ENCODE results near the gene TEX52. TPM values are rescaled to one million over a fixed set of nuclear protein-coding genes. Genes with fewer than 3 reads are reported as not detected.

Gene TEX52
- total RNA-seq: under 1 TPM in 1 of 2 experiments, not detected in 1; 0.20 TPM

DNA sequence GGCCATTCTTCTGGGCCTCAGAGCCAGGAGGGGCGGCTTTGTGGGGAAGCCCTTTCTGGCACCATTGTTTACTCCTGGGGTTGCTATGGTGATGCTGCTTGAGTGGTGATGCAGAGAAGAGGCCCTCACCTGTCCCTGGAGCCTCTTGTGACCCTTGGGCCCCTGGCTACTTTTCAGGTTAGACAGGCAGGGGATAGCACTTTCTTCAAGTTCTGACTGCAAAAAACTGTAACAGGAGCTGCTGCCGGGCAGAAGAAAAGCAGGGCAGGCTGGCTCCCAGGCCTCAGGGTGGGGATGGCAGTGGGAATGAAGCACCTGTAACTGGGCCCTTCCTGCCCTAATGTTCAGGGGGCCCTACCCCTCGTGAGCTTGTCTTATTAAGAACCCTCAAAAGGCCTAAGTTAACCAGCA lies at the start of gene TEX52:
TEX52 (minus strand) TSS at position 19 of the 411 bp plus-strand sequence; CDS start at position 6, 13 bp downstream.
- CTCF ChIA-PET: interaction anchor here (1.5 kb wide), 1 partner anchor 21 kb away, joined by 4 read pairs; no protein-coding TSS in a partner anchor
- H3K9me3 Mint-ChIP-seq: no peaks in the 10 kb centered on the region

DNA sequence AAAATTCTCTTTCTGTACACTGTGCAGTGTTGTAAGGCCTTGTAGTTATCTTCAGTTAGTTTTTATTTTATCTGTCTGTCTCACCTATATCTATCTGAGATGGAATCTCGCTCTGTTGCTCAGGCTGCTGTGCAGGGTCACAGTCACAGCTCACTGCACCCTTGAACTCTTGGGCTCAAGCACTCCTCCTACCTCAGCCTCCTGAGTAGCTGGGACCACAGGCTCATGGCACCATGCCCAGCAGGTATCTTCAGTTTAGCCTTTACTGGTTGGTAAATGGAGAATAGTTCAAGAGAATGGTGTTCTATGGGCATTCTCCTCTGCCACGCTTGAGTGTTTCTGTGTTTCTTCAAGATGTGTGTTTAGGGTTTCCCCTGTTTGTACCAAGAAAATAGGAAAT lies 47.4 kb upstream of the TEX52 start:
- H3K36me3 Mint-ChIP-seq (ENCODE audit: low read depth): no peaks in the 10 kb centered on the region
- no peaks in the 10 kb centered on the region for H3K4me1 Mint-ChIP-seq
- H3K27ac Mint-ChIP-seq: no peak overlapping the region
- ChIA-PET POLR2A (no interaction called here), CTCF (no interaction called here)
- no peaks in the 10 kb centered on the region for H3K27me3 Mint-ChIP-seq
- no peak for DNase-seq
- no peaks in the 10 kb centered on the region for H3K9me3 Mint-ChIP-seq
- H3K4me3 Mint-ChIP-seq: no peak overlapping the region

More for the DNA sequence above, at the start of gene TEX52:
- Mint-ChIP-seq H3K27ac (no peak within 1 kb of the TSS), H3K27me3 (no peaks in the 10 kb centered on the region), H3K4me1 (no peaks in the 10 kb centered on the region), H3K36me3 (ENCODE audit: low read depth) (peaks cover 34% of the 10 kb centered on the region), H3K4me3 (no peak within 1 kb of the TSS)
- POLR2A ChIA-PET: interaction anchor here (0.9 to 3.0 kb wide), 6 partner anchors 8 to 166 kb away, joined by 3 to 10 read pairs (median 4); partner anchors contain the start of genes FOXM1 and RHNO1
- no peak for DNase-seq

DNA sequence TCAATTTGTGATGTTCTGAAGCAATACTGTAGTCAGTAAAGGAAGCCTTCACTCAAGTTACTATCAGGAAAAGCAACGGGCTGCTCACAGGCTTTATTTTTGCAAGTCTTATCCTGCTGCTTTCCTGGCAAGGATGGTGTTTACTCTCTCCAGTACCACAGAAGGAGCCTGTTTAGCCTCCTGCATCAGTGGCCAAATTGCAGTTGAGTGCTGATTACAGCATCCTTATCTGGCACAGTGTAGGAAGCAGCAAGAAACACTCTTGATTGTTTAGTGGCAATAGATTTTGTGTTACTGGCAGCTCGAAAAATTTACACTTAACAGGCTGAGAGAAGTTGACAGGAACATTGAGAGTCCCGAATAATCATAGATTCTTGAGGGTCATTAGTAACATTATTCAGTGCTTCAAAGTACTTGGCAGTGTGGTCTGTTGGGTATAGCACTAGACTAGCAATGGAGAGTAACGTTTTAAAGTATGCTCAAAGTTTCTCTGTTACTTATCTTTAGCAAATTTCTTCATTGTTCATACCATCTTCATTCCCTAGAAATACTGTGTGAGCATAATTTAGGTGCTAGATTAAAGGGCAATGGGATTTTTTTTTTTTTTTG lies 45.5 kb upstream of the TEX52 start:
- Mint-ChIP-seq H3K27me3 (no peaks in the 10 kb centered on the region), H3K36me3 (ENCODE audit: low read depth) (no peaks in the 10 kb centered on the region), H3K4me3 (no peak overlapping the region), H3K4me1 (no peaks in the 10 kb centered on the region), H3K27ac (no peak overlapping the region), H3K9me3 (no peaks in the 10 kb centered on the region)
- ChIA-PET POLR2A (no interaction called here), CTCF (interaction anchor here (0.6 kb wide), 1 partner anchor 17 kb away, joined by 4 read pairs; no protein-coding TSS in a partner anchor)
- DNase-seq: no peak

DNA sequence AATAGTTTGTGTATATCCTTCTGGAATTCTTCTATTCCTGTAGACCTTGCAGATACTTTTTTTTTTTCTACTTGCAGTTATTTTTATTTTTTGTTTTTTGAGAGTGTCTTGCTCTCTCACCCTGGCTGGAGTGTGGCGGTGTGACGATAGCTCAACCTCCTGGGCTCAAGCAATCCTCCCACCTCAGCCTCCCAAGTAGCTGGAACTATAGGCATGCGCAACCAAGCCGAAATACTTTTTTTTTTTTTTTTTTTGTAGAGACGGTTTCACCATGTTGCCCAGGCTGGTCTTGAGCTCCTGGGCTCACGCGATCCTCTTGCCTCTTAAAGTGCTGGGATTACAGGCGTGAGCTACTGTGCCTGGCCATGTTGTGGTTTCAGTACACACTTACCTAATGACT lies 43.8 kb upstream of the TEX52 start:
- Mint-ChIP-seq H3K4me1 (no peaks in the 10 kb centered on the region), H3K27me3 (no peaks in the 10 kb centered on the region), H3K9me3 (no peaks in the 10 kb centered on the region), H3K4me3 (no peak overlapping the region), H3K36me3 (ENCODE audit: low read depth) (no peaks in the 10 kb centered on the region), H3K27ac (no peak overlapping the region)
- ChIA-PET CTCF (no interaction called here), POLR2A (no interaction called here)
- DNase-seq: no peak

DNA sequence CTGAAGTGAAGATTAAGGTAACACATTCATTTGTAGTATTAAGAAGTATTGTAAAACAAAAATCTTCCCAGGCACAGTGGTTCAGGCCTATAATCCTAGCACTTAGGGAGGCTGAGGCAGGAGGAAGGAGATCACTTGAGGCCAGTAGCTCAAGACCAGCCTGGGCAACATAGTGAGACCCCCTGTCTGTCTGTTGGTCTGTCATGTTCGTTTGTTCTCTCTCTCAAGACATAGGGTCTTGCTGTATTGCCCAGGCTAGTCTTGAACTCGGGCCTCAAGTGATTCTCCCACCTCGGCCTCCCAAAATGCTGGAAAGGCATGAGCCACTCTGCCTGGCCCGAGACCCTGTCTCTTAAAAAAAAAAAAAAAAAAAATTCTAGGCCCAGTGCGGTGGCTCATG lies 40.6 kb upstream of the TEX52 start:
- ChIA-PET CTCF (no interaction called here), POLR2A (interaction anchor here (0.6 kb wide), 1 partner anchor 18 kb away, joined by 3 read pairs; no protein-coding TSS in a partner anchor)
- H3K36me3 Mint-ChIP-seq (ENCODE audit: low read depth): no peaks in the 10 kb centered on the region
- DNase-seq: no peak
- no peaks in the 10 kb centered on the region for H3K9me3 Mint-ChIP-seq
- H3K4me1 Mint-ChIP-seq: peaks cover 4% of the 10 kb centered on the region
- no peak overlapping the region for H3K27ac Mint-ChIP-seq
- H3K27me3 Mint-ChIP-seq: no peaks in the 10 kb centered on the region
- H3K4me3 Mint-ChIP-seq: no peak overlapping the region

DNA sequence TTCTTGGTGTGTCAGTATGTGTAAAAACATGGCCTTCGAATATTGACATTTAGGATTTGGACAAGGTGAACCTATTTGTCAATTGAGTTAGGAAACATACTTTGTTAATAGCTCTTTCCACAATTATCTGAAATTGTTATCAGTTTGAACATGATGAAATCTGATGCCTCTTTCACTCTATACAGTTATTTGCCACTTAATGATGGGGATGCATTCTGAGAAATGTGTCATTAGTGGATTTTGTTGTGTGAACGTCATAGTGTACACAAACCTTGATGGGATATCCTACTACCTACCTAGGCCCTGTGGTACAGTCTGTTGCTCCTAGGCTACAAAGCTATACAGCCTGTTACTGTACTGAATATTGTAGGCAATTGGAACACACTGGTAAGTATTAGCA lies 38.7 kb upstream of the TEX52 start:
- Mint-ChIP-seq H3K9me3 (no peaks in the 10 kb centered on the region), H3K27me3 (no peaks in the 10 kb centered on the region), H3K36me3 (ENCODE audit: low read depth) (peaks cover 2% of the 10 kb centered on the region), H3K27ac (no peak overlapping the region), H3K4me1 (peaks cover 17% of the 10 kb centered on the region), H3K4me3 (no peak overlapping the region)
- CTCF ChIA-PET: interaction anchor here (0.5 kb wide), 1 partner anchor 21 kb away, joined by 3 read pairs; no protein-coding TSS in a partner anchor
- POLR2A ChIA-PET: no interaction called here
- no peak for DNase-seq

DNA sequence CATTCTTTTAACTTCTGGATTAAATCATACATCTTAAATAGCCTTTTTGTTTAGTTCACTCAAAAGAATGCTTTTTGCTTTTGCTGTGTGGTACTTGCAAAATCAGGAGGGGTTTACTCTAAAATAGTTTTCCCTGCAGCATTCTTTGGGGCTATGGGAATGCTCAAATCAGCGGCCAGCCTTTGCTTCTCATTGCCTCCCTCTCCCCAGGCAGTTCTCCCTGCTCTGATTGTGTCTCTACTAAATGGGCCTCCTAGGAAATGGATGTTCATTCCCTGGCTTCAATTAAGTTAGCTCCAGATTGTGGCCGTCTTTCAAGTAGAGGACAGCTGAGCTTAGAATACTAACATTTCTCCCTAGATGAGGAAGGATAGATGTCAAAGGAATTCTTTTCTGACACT lies 38.2 kb upstream of the TEX52 start:
- Mint-ChIP-seq H3K36me3 (ENCODE audit: low read depth) (peaks cover 2% of the 10 kb centered on the region), H3K4me3 (no peak overlapping the region), H3K27me3 (no peaks in the 10 kb centered on the region), H3K27ac (no peak overlapping the region), H3K9me3 (no peaks in the 10 kb centered on the region), H3K4me1 (peaks cover 22% of the 10 kb centered on the region)
- POLR2A ChIA-PET: no interaction called here
- DNase-seq: no peak
- CTCF ChIA-PET: no interaction called here

DNA sequence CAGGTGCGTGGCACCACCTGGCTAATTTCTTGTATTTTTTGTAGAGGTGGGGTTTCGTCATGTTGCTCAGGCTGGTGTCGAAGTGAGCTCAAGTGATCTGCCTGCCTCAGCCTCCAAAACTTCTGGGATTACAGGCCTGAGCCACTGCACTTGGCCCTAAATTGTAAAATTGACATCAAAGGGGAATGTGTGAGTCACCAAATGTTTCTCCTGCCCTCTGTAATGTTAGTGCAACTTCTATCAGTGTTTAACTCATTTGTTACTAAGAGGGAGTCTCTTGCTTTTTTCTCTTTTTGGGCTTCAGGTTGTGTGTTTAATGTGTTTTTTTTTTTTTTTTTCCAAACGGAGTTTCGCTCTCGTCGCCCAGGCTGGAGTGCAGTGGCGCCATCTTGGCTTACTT lies 36.2 kb upstream of the TEX52 start:
- Mint-ChIP-seq H3K27me3 (no peaks in the 10 kb centered on the region), H3K27ac (no peak overlapping the region), H3K9me3 (no peaks in the 10 kb centered on the region), H3K36me3 (ENCODE audit: low read depth) (peaks cover 15% of the 10 kb centered on the region), H3K4me1 (peaks cover 36% of the 10 kb centered on the region), H3K4me3 (peak overlapping the region; percentile 43)
- CTCF ChIA-PET: interaction anchor here (1.6 kb wide), 1 partner anchor 15 kb away, joined by 4 read pairs; no protein-coding TSS in a partner anchor
- no peak for DNase-seq
- POLR2A ChIA-PET: interaction anchor here (5.9 kb wide), 1 partner anchor 14 kb away, joined by 99 read pairs; the partner anchor contains the start of genes FOXM1 and RHNO1

DNA sequence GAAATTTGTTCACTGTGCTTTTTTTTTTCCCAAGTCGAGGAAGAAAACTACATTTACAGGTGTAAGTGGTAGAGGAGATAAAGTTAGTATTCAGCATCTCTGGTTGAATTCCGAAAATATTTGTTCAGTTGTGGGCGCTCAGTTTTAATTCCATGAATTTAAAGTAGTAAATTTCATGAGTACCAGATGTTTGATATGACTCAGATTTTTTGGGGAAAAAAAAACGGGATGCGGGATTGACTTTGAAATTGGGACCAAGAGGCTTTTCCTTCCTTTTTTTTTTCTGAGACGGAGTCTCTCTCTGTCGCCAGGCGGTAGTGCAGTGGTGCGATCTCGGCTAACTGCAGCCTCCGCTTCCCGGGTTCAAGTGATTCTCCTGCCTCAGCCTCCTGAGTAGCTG lies 35.4 kb upstream of the TEX52 start:
- no peaks in the 10 kb centered on the region for H3K27me3 Mint-ChIP-seq
- peaks cover 23% of the 10 kb centered on the region for H3K36me3 Mint-ChIP-seq (ENCODE audit: low read depth)
- CTCF ChIA-PET: interaction anchor here (1.6 kb wide), 1 partner anchor 14 kb away, joined by 4 read pairs; no protein-coding TSS in a partner anchor
- no peaks in the 10 kb centered on the region for H3K9me3 Mint-ChIP-seq
- H3K4me3 Mint-ChIP-seq: peak overlapping the region; percentile 24
- DNase-seq: no peak
- POLR2A ChIA-PET: interaction anchor here (5.9 kb wide), 1 partner anchor 13 kb away, joined by 99 read pairs; the partner anchor contains the start of genes FOXM1 and RHNO1
- no peak overlapping the region for H3K27ac Mint-ChIP-seq
- peaks cover 42% of the 10 kb centered on the region for H3K4me1 Mint-ChIP-seq

DNA sequence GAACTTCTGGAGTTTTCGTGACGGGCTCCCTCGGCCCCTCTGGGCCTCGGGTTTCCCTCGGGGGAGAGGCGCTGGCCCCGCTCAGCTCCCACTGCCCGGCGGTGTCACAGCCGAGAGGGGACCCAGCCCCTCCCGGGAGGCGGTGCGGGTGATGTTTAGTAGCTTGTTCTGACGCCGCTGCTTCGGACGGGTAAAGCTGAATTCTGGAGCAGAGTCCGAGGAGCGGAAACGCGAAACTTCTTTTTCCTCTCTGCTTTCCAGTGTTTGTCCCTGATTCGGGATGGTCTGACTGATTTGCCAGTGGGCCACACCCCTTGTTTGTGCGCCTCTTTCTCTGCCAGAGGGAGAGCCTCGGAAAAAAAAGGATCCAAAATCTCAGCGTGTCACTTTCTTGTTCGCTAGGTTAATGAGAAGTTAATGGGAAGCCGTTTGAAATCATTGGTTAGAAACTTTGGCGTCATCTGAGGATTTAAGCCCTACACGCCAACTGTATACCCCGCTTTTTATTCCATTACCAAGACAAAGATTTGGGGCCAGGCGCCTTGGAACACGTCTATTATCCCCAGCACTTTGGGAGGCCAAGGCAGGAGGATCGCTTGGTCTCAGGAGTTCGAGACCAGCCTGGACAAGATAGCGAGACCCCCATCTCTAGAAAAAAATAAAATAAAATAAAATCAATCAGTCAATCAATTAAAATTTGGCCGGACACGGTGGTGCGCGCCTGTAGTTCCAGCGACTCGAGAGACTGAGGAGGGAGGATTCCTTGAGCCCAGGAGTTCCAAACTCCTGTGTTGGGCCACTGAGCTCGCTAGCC lies 34.6 kb upstream of the TEX52 start:
- ChIA-PET POLR2A (interaction anchor here (1.3 to 5.9 kb wide), 2 partner anchors 12 to 17 kb away, joined by 4 to 99 read pairs; partner anchors contain the start of genes FOXM1 and RHNO1), CTCF (interaction anchor here (0.8 to 1.9 kb wide), 4 partner anchors 9 to 24 kb away, joined by 3 to 17 read pairs (median 4); partner anchors contain the start of genes FOXM1 and RHNO1)
- H3K27ac Mint-ChIP-seq: peak overlapping the region; percentile 31
- H3K36me3 Mint-ChIP-seq (ENCODE audit: low read depth): peaks cover 28% of the 10 kb centered on the region
- peak overlapping the region; percentile 87 for H3K4me3 Mint-ChIP-seq
- no peaks in the 10 kb centered on the region for H3K27me3 Mint-ChIP-seq
- H3K4me1 Mint-ChIP-seq: peaks cover 42% of the 10 kb centered on the region
- H3K9me3 Mint-ChIP-seq: no peaks in the 10 kb centered on the region
- peak; percentile 35 for DNase-seq

DNA sequence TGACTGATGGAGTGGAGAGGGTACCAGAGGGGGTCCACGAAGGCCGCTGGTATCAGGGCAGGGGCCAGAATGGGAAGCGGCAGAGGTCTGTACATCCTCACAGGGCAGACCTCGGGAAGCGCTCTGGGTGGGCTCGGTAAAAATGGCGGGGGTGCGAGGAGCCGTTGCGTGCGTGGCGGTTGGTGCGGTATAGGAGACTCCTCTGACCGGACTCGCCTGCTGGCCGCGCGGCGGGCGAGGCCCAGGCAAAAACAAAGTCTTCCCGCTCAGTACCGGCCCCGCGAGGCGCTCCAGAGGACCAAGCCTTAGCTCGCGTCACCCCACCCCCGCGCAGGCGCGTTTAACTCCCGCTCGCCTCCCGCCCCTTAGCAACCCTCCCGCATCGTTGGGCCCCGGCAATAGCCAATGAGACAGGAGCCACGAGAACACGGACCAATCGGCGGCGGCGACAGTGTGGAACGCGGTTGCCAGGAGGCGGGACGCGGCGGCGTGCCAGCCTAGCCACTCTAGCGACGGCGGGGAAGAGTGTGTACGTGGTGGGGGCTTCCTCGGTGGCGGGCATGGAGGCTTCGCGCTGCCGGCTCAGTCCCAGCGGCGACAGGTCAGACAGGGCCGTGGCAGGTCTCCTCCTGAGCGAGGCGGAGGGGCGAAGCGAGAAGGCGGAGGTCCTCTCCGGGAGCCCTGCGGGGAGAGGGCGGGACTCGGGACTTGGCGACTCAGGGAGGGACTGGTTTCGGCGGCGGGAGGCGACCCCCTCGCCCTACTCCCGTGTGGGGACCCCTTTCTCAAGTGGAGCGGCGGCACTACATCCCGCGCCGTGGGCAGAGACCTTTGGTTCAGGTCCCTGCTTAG lies 33.8 kb upstream of the TEX52 start, which contains the start of gene TULP3:
TULP3 (plus strand) TSS at position 504 of the 852 bp plus-strand sequence; CDS start at position 561, 57 bp downstream.
- Mint-ChIP-seq H3K27ac (peak within 1 kb of the TSS; percentile 82), H3K36me3 (ENCODE audit: low read depth) (peaks cover 34% of the 10 kb centered on the region), H3K4me1 (peaks cover 42% of the 10 kb centered on the region), H3K9me3 (no peaks in the 10 kb centered on the region), H3K27me3 (no peaks in the 10 kb centered on the region), H3K4me3 (peak within 1 kb of the TSS; percentile 87)
- DNase-seq: peak; percentile 98
- CTCF ChIA-PET: interaction anchor here (0.8 to 1.9 kb wide), 6 partner anchors 8 to 54 kb away, joined by 3 to 17 read pairs (median 4); partner anchors contain the start of genes FOXM1 and RHNO1
- POLR2A ChIA-PET: interaction anchor here (0.9 to 5.9 kb wide), 4 partner anchors 12 to 25 kb away, joined by 3 to 99 read pairs (median 5); partner anchors contain the start of genes FOXM1 and RHNO1

DNA sequence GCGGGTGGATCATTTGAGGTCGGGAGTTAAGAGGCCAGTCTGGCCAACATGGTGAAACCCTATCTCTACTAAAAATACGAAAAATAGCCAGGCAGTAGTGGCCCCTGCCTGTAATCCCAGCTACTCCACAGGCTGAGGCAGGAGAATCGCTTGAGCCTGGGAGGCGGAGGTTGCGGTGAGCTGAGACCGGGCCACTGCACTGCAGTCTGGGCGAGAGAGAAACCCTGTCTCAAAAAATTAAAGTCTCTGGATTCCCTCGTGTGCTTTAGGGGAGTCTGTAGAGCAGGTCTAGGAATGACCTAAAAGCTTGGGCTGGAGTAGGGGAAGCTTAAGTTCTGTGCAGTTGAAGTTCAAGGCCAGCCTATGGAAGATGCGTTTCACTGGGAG lies 33.2 kb upstream of the TEX52 start:
- CTCF ChIA-PET: interaction anchor here (1.0 to 1.9 kb wide), 4 partner anchors 10 to 54 kb away, joined by 3 to 17 read pairs (median 6); partner anchors contain the start of genes FOXM1 and RHNO1
- Mint-ChIP-seq H3K36me3 (ENCODE audit: low read depth) (peaks cover 38% of the 10 kb centered on the region), H3K4me1 (peaks cover 46% of the 10 kb centered on the region), H3K27me3 (no peaks in the 10 kb centered on the region), H3K9me3 (no peaks in the 10 kb centered on the region), H3K27ac (peak overlapping the region; percentile 82), H3K4me3 (peak overlapping the region; percentile 87)
- POLR2A ChIA-PET: interaction anchor here (0.9 to 5.9 kb wide), 4 partner anchors 11 to 25 kb away, joined by 3 to 99 read pairs (median 5); partner anchors contain the start of genes FOXM1 and RHNO1
- DNase-seq: no peak
